Hepatocyte (in vitro differentiated cells): ENCODE data around the gene MLH3. TPM values are rescaled to one million over a fixed set of nuclear protein-coding genes. Genes with fewer than 3 reads are reported as not detected.

Source experiments
- DNase-seq: peaks from one replicate; pipeline ENCODE4 v3.0.0-alpha.2; 2016; ENCODE audit warnings: low spot score
- H2AFZ ChIP-seq: fragments of 200-600 bp; sonication (generic); 2 replicates; pipeline ENCODE4 v1.6.0; 2016; ENCODE audit warnings: antibody characterized with exemption, mild to moderate bottlenecking
- H3K27ac ChIP-seq: fragments of 200-600 bp; sonication (generic); 2 replicates; pipeline ENCODE4 v1.5.1; 2016; ENCODE audit warnings: mild to moderate bottlenecking
- H3K27me3 ChIP-seq: fragments of 200-600 bp; sonication (generic); 2 replicates; pipeline ENCODE4 v1.6.1; 2016
- H3K36me3 ChIP-seq: fragments of 200-600 bp; sonication (generic); replicated peaks from 2 replicates; pipeline ENCODE4 v1.5.1; 2016; ENCODE audit warnings: low read depth; ENCODE audit not compliant: insufficient read depth
- H3K4me1 ChIP-seq: fragments of 200-600 bp; sonication (generic); 2 replicates; pipeline ENCODE4 v1.5.1; 2016; ENCODE audit warnings: mild to moderate bottlenecking, moderate library complexity; ENCODE audit not compliant: insufficient read depth
- H3K4me2 ChIP-seq: fragments of 200-600 bp; sonication (generic); 2 replicates; pipeline ENCODE4 v1.6.0; 2016
- H3K4me3 ChIP-seq: fragments of 200-600 bp; sonication (generic); 2 replicates; pipeline ENCODE4 v1.5.1; 2016; ENCODE audit warnings: mild to moderate bottlenecking
- H3K79me2 ChIP-seq: fragments of 200-600 bp; sonication (generic); 2 replicates; pipeline ENCODE4 v1.6.0; 2017; ENCODE audit warnings: mild to moderate bottlenecking
- H3K9me2 ChIP-seq: fragments of 200-600 bp; sonication (generic); replicated peaks from 2 replicates; pipeline ENCODE4 v1.6.0; 2017; ENCODE audit warnings: mild to moderate bottlenecking; ENCODE audit not compliant: insufficient read depth
- H3K9me3 ChIP-seq: fragments of 200-600 bp; sonication (generic); 2 replicates; pipeline ENCODE4 v1.5.1; 2016; ENCODE audit warnings: low read depth, mild to moderate bottlenecking
- H4K20me1 ChIP-seq: fragments of 200-600 bp; sonication (generic); 2 replicates; pipeline ENCODE4 v1.6.0; 2016; ENCODE audit warnings: mild to moderate bottlenecking; ENCODE audit not compliant: insufficient read depth, poor library complexity, severe bottlenecking
- CTCF ChIP-seq: fragments of 200-600 bp; sonication (generic); IDR thresholded peaks from 2 replicates; pipeline ENCODE4 v1.5.1; 2016; ENCODE audit warnings: antibody characterized with exemption, mild to moderate bottlenecking; ENCODE audit not compliant: poor library complexity
- EZH2 ChIP-seq: fragments of 200-600 bp; sonication (generic); IDR thresholded peaks from 2 replicates; pipeline ENCODE4 v1.6.1; 2016; ENCODE audit warnings: antibody characterized with exemption, mild to moderate bottlenecking, borderline replicate concordance
- EZH2phosphoT487 ChIP-seq: fragments of 200-600 bp; sonication (generic); IDR thresholded peaks from one replicate; pipeline ENCODE4 v1.6.1; 2018; ENCODE audit warnings: antibody characterized with exemption, mild to moderate bottlenecking, low read depth, moderate library complexity; ENCODE audit not compliant: unreplicated experiment, severe bottlenecking
- WGBS: methylation state at CpG from one replicate; pipeline ENCODE4 v1.1.6; 2016; ENCODE audit warnings: low lambda C conversion rate; ENCODE audit errors: missing lambda C conversion rate; 5-methylcytosine and 5-hydroxymethylcytosine counted together
- polyA plus RNA-seq: library from polyadenylated mRNA; unstranded; fragments of >200 nt; fragmentation: Nextera tagmentation; extraction: Ambion mirVana; gene quantifications from 2 replicates; pipeline ENCODE4 v1.2.1, GENCODE V29; 2016
- total RNA-seq: library from RNA; depleted of rRNA; stranded (reverse); fragments of >200 nt; gene quantifications from 2 replicates; pipeline ENCODE4 v1.2.3, GENCODE V29; 2014

The MLH3 gene
- total and polyA plus RNA-seq, 2 experiments from 2014 or later: 8.5 to 15.6 TPM

GRCh38 chr14:75003250-75004027 is 47.8 kb downstream of the MLH3 start:
- Histone ChIP-seq H3K4me2 (peak overlapping the region; percentile 94), H3K4me1 (peaks cover 10% of the 10 kb centered on the region), H3K36me3 (no peaks in the 10 kb centered on the region), H3K9me3 (no peaks in the 10 kb centered on the region), H3K27me3 (no peaks in the 10 kb centered on the region), H3K27ac (peak overlapping the region; percentile 37), H3K9me2 (no peaks in the 10 kb centered on the region), H3K79me2 (peaks cover 24% of the 10 kb centered on the region), H4K20me1 (no peaks in the 10 kb centered on the region), H2AFZ (peak overlapping the region; percentile 28), H3K4me3 (peak overlapping the region; percentile 54)
- TF ChIP-seq CTCF (no peak), EZH2phosphoT487 (no peak), EZH2 (no peak)
- 13% methylated on average over 18 of the region's 18 CpGs for WGBS
- peak; percentile 11 for DNase-seq

GRCh38 chr14:75002392-75003249 is 48.6 kb downstream of the MLH3 start, which contains the start of gene EIF2B2:
Gene EIF2B2, plus strand, starts transcription at chr14:75002921. Its CDS starts 70 bp downstream, at chr14:75002991.
- Histone ChIP-seq H3K4me1 (peaks cover 10% of the 10 kb centered on the region), H3K36me3 (no peaks in the 10 kb centered on the region), H2AFZ (peak within 1 kb of the TSS; percentile 60), H4K20me1 (no peaks in the 10 kb centered on the region), H3K9me3 (no peaks in the 10 kb centered on the region), H3K27me3 (no peaks in the 10 kb centered on the region), H3K4me3 (peak within 1 kb of the TSS; percentile 54), H3K79me2 (peaks cover 24% of the 10 kb centered on the region), H3K9me2 (no peaks in the 10 kb centered on the region), H3K27ac (peak within 1 kb of the TSS; percentile 80), H3K4me2 (peak within 1 kb of the TSS; percentile 94)
- 2% methylated on average over 66 of the region's 66 CpGs for WGBS
- DNase-seq: peak; percentile 98
- no peak for TF ChIP-seq EZH2phosphoT487
- no peak for TF ChIP-seq CTCF
- no peak for TF ChIP-seq EZH2

- 96% methylated on average over 1 of the region's 1 CpG for WGBS
- peak overlapping the region; percentile 7 for H3K4me3 ChIP-seq
- H3K4me1 ChIP-seq: peaks cover 10% of the 10 kb centered on the region
- H4K20me1 ChIP-seq: no peaks in the 10 kb centered on the region
- H3K27me3 ChIP-seq: no peaks in the 10 kb centered on the region
- H3K4me2 ChIP-seq: peak overlapping the region; percentile 73
- H3K9me2 ChIP-seq: no peaks in the 10 kb centered on the region
- peak overlapping the region; percentile 60 for H2AFZ ChIP-seq
- TF ChIP-seq EZH2phosphoT487 (no peak), CTCF (no peak), EZH2 (no peak)
- no peak for DNase-seq
- H3K79me2 ChIP-seq: peaks cover 24% of the 10 kb centered on the region
- peak overlapping the region; percentile 80 for H3K27ac ChIP-seq
- H3K36me3 ChIP-seq: no peaks in the 10 kb centered on the region
- H3K9me3 ChIP-seq: no peaks in the 10 kb centered on the region
Observed at GRCh38 chr14:75001899-75002298, 49.4 kb downstream of the MLH3 start.
